PC-3 (cell line): ENCODE results near the gene CCDC87.

Source experiments
- EZH2 ChIP-seq: fragments of 300-600 bp; sonication (generic); IDR thresholded peaks from one replicate; pipeline ENCODE4 v1.6.1; 2017; ENCODE audit warnings: antibody characterized with exemption, mild to moderate bottlenecking, low read length; ENCODE audit not compliant: unreplicated experiment
- EZH2phosphoT487 ChIP-seq: fragments of 300-600 bp; sonication (generic); IDR thresholded peaks from 2 replicates; pipeline ENCODE4 v1.6.1; 2018; ENCODE audit warnings: mild to moderate bottlenecking, antibody characterized with exemption, low read length, borderline replicate concordance
- TF ChIP-seq, protein P1 (sequence below): fragments of 300-600 bp; sonication (generic); conservative IDR thresholded peaks from 2 replicates; pipeline ENCODE4 v1.5.1; 2017; ENCODE audit warnings: antibody characterized with exemption, low read depth, mild to moderate bottlenecking, low read length

DNA sequence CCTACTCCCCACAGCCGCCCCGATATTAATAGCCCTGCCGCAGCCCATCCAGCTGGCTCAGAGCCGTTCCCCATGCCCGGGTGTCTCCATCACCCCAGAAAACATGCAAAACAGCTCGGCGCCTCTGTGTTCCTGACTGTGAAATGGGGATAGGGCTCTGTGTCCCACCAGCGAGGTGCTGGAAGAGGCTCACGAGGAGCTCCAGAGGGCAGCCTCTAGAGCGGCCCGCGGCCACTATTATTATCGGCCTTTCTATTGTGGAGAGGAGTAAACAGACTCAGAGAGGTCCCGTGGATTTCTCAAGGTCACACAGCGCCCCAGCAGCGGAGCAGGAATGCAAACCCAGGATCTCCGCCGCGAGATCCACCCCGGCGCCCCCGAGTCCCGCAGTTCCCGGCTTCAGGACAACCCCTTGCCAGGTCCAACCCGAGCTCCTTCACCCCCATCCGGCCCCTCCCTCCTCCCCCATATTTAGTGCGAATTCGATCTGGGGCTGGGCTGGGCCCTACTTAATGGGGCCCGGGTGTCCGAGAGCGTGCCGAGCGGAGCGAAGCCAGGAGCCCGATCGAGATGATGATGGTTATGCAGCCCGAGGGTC, 46.4 kb downstream of the CCDC87 start, which contains the start of gene ACTN3:
- TF ChIP-seq, protein P1, sequence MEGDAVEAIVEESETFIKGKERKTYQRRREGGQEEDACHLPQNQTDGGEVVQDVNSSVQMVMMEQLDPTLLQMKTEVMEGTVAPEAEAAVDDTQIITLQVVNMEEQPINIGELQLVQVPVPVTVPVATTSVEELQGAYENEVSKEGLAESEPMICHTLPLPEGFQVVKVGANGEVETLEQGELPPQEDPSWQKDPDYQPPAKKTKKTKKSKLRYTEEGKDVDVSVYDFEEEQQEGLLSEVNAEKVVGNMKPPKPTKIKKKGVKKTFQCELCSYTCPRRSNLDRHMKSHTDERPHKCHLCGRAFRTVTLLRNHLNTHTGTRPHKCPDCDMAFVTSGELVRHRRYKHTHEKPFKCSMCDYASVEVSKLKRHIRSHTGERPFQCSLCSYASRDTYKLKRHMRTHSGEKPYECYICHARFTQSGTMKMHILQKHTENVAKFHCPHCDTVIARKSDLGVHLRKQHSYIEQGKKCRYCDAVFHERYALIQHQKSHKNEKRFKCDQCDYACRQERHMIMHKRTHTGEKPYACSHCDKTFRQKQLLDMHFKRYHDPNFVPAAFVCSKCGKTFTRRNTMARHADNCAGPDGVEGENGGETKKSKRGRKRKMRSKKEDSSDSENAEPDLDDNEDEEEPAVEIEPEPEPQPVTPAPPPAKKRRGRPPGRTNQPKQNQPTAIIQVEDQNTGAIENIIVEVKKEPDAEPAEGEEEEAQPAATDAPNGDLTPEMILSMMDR, result no peak
- TF ChIP-seq EZH2phosphoT487, result no peak
- TF ChIP-seq EZH2, result no peak
